NCI-H2227 treated with DMSO at 0.1 percent for 48 hours (cell line): Measurements from ENCODE around the gene CD59.
"Not testable (repeated sequence)": the region's sequence is repeated elsewhere in the genome, so short reads cannot be mapped to it uniquely, and the experiment has no call there.

ENCODE experiments used
- DNase-seq: peaks from one replicate; lab custom pipeline; 2025; lab: John Stamatoyannopoulos, UW

Gene CD59

GRCh38 chr11:33665350-33666106 is 70.7 kb downstream of the CD59 start:
- no peak for DNase-seq

- no peak for DNase-seq
Measured at GRCh38 chr11:33664827-33665226, 71.4 kb downstream of the CD59 start.

- DNase-seq: no peak
Measured at GRCh38 chr11:33664166-33664565, 72.1 kb downstream of the CD59 start.

GRCh38 chr11:33663121-33663520 is 73.1 kb downstream of the CD59 start:
- no peak for DNase-seq

- not testable (repeated sequence) for DNase-seq
Measured at GRCh38 chr11:33661526-33661925, 74.7 kb downstream of the CD59 start.

- no peak for DNase-seq
Measured at GRCh38 chr11:33660962-33661361, 75.3 kb downstream of the CD59 start.

- DNase-seq: no peak
Measured at GRCh38 chr11:33659370-33660139, 76.7 kb downstream of the CD59 start.

- no peak for DNase-seq
Measured at GRCh38 chr11:33658195-33658900, 77.9 kb downstream of the CD59 start.

- DNase-seq: no peak
Measured at GRCh38 chr11:33657757-33658156, 78.5 kb downstream of the CD59 start.

GRCh38 chr11:33656768-33657167 is 79.5 kb downstream of the CD59 start:
- no peak for DNase-seq

- DNase-seq: no peak
Measured at GRCh38 chr11:33655842-33656600, 80.2 kb downstream of the CD59 start.

GRCh38 chr11:33654594-33654993 is 81.6 kb downstream of the CD59 start:
- DNase-seq: no peak
